NCI-H82 (cell line): ENCODE data around the gene CACNA1I.

Experiments
- DNase-seq: peaks from one replicate; lab custom pipeline; 2025; lab: John Stamatoyannopoulos, UW

The CACNA1I gene

DNA sequence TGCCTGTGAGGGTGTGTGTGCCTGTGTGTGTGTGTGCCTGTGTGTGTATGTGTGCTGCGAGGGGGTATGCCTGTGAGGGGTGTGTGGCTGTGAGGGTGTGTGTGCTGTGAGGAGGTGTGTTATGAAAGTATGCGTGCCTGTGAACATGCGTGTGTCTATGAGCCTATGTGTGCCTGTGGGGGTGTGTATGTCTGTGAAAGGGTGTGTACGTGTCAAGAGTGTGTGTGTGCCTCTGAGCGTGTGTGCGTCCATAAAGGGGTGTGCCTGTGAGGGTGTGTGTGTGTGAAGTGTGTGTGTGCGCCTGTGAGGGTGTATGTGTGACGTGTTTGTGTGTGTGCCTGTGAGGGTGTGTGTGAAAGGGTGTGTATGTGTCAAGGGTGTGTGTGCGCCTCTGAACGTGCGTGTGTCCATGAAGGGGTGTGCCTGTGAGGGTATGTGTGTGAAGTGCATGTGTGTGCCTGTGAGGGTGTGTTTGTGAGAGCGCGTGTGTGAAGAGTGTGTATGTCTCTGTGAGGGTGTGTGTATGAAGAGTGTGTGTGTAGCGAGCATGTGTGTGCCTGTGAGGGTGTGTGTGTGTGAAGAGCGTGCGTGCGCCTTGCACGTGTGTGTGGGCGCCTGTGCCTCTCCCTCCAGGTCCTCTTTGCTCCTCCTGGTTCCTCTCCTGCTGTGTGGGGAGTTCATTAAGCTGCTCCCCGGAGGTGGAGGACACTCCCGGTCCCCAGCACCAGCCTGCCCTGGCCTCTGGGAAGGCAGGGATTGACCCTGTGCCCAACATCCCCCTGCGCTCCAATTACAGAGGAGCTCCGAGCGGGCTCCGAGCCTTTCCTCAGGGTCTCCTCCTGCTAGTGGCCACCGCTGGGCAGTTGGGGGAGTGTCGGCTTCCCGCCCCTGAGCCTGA lies 53.3 kb downstream of the CACNA1I start:
- DNase-seq = no peak

- no peak for DNase-seq
Measured at GRCh38 chr22:39624501-39624821, 53.9 kb downstream of the CACNA1I start.

DNA sequence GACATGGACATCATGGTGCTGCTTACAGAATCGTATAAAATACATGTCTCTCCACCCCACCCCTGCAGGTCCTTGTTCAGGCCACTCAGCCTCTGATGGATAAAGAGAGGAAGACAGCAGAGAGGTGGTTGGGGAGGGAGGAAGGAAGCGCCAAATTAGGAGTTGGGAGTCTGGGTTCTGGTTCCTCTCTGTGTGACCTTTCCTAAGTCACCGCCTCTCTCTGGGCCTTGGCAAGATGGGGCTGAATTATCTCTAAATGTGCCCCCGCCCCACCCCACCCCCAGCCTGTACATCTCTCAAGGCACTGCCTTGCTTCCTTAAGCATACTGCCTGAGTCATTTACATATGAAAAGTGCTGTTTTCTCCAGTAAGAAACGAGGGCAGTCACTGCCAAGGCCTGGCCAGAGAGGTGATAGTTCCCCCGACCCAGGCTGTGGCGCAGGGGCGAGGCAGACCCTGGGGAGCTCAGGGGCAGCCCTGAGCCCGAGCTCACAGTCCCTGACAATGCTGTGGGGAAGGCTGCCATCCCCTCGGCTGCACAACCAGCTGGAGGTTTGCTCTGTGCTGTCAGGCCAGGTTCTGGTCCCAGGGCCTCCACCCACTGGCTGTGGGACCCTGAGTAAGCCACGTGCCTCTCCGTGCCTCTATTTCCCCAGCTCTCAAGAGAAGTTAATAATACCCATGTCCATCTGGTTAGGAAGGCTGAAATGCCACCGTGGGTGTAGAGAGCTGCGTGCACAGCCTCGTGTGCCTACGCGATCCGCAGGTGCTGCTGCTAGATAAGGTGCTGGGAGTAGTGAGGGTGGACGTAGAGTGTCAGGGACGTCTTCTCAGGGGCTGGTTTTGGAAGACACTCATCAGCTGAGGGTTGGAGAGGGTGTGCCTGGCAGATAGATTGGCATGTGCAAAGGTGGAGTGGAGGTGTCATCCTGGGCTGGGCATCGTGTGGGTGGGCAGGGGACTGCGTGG lies 55.3 kb downstream of the CACNA1I start:
- no peak for DNase-seq

GRCh38 chr22:39627208-39627607 lies 56.7 kb downstream of the CACNA1I start:
- DNase-seq = no peak

DNA sequence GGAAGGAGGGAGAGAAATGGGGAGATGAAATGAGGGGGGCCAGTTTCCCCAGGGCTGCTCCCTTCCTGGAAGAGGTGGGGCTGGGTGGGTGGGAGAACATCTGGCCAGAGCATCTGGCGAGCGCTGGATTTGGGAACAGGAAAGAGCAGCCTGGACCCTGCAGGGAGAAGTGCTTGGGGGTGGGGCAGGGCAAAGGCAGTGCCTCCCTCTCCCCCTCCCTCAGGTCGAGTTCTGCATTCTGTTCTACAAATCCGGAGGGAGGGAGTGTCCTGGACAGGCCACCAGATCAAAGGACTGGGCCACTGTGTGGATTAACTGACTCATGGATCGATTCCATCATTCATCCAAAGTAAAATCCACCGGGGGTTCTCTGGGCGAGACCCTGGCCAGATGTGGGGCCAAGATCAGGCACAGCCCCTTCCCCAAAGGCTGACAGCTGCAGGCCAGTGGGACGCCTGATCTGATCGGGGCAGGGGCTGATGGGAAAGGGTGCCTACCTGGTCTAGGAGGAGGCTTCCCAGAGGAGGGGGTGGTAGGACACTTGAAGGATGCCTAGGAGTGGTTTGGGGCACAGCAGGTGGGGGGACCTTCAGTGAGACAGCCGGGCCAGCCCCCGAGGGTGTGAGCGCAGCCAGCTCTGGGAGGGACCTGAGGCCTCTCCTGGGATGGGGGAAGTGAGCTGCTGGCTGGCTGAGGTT lies 57.5 kb downstream of the CACNA1I start:
- DNase-seq = peak; percentile 18

- DNase-seq = no peak
Measured at GRCh38 chr22:39628563-39629080, 58.1 kb downstream of the CACNA1I start.

- no peak for DNase-seq
Measured at GRCh38 chr22:39629851-39630250, 59.3 kb downstream of the CACNA1I start.

GRCh38 chr22:39630721-39631120 lies 60.2 kb downstream of the CACNA1I start:
- no peak for DNase-seq

- DNase-seq = peak; percentile 64
Measured at GRCh38 chr22:39631381-39632286, 61.1 kb downstream of the CACNA1I start.

DNA sequence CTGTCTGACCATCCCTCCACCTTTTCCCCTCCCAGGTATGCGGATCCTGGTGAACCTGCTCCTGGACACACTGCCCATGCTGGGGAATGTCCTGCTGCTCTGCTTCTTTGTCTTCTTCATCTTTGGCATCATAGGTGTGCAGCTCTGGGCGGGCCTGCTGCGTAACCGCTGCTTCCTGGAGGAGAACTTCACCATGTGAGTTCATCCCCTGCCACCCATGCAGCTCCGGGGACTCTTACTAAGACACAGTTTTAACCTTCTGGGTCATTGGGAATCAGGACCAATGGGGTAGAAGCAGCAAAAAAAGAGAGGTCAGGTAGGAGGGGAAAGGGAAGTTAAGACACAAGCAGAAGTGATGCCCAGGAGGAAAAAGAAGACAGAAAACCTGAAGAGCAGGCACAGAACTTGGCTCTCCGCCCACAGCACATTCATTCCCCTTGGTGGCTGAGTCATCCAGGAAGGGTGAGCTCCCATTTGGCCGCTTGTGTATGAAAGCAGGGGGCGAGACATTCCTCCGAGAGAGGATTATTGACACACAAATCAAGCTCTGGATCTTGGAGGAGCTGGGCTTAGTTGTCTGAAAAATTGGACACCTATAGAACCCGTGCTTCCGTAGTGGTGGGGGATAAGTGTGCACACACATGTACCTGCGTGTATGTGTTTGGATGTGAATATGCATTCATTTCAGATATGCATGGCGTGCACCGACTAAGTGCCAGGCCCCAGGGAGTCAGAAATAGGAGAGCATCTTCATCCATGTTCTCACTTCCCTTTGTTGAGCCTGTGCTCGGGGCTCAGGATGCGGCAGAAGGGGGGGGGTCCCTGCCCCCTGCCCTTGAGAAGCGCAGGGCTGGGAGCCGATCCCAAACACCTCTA lies 64.2 kb downstream of the CACNA1I start:
- peak; percentile 12 for DNase-seq

GRCh38 chr22:39635719-39636118 lies 65.2 kb downstream of the CACNA1I start:
- no peak for DNase-seq

GRCh38 chr22:39638958-39639357 lies 68.4 kb downstream of the CACNA1I start:
- no peak for DNase-seq

DNA sequence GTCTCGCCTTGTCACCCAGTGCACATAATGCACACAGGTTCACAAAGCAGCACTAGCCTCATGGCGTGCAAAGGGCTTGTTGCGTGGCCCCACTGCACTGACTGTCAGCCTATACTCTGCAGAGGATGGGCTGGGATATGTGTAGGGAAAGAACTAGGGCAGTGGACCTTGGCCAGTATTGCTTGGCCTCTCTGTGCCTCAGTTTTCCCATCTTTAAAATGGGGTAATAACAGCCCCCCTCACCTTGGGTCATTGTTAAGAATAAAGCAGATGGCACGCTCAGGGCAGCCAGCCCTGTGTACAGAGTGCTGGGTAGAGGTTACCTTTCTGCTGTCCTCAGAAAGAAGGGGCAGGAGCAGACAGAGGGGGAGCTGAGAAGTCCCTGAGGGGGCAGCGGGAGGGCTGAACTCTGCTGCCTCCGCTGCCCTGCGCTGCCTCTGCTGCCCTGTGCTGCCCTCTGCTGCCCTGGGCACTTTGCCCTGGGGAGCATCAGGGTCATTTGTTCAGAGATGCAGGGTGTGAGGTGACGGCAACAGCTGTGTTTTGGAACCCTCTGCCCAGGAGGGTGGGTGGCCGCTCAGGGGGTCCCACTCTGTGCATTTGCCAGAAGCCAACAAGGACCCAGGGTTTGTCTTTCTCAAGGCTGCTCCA lies 71.2 kb downstream of the CACNA1I start:
- DNase-seq = no peak

GRCh38 chr22:39643311-39644083 lies 72.9 kb downstream of the CACNA1I start:
- no peak for DNase-seq

DNA sequence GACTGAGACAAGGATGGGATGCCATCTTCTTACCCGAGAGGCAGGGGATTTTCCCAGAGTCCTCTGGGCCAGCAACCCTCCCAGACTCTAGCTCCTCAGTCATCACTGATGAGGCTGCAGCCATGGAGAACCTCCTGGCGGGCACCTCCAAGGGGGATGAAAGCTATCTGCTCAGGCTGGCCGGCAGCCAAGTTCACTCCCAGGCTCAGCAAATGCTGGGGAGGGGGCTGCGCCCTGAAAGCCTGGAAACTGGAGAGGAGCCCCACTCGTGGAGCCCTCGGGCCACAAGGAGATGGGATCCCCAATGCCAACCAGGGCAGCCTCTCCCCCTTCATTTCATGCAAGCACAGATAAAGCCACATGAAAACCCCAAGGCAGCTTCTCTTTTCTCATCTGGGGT lies 75.0 kb downstream of the CACNA1I start:
- peak; percentile 48 for DNase-seq

GRCh38 chr22:39646398-39647063 lies 76.0 kb downstream of the CACNA1I start:
- no peak for DNase-seq

DNA sequence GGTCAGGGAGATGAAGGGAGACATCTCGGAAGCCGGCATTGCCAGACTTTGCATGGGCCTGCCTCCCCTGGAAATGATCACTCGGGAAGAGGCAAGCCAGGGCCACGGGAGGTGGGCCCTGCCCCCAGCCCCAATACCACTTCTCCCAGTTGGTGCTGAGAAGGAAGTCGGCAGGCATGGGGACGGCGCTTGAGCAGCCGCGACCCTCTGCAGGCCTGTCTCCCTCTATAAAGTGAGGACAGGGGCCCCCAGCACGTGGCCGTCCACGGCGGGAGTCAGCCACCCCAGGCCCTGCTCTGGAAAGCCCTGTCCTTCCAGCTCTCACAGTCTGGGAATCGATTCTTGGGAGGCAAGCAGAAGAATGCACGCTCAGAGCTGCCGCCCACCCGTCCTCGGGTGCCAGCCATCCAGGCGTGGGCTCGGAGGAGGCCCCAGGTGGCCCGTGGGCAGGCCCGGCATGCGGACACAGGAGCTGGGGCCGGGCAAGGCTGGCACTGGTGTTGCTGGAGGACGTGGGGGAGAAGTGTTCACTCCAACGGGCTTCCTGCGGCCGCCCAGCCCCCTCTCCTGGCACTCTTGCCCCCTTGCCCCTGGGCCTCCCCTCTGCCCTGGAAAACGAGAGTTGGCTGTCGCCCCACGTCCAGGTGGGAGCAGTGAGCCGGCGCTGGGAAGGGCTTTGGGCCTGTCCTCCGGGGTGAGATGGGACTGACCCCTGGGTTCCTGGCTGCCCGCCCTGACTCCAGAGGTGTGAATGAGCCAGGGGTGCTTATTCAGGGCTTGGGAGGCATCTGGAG lies 77.5 kb downstream of the CACNA1I start:
- DNase-seq = no peak
